Activated CD4-positive, alpha-beta memory T cell treated with anti-CD3 and anti-CD28 coated beads, Interleukin-2, amount 10 ng/mL, durations not matched to agents 7 days and 5 days (primary cell): ENCODE data around the gene FSTL4. TPM values are rescaled to one million over a fixed set of nuclear protein-coding genes. Genes with fewer than 3 reads are reported as not detected.

Experiments
- CTCF ChIA-PET: fragments of 350-600 bp; sonication (Branson Sonifier 250); formaldehyde crosslinking; loops from one replicate; lab custom pipeline; 2021; ENCODE audit warnings: antibody characterized with exemption, inconsistent platforms; lab: Charles Lee
- POLR2A ChIA-PET: fragments of 350-600 bp; sonication (Branson Sonifier 250); formaldehyde crosslinking; loops from one replicate; lab custom pipeline; 2021; ENCODE audit warnings: antibody characterized with exemption; lab: Charles Lee
- DNase-seq: peaks from one replicate; pipeline ENCODE4 v3.0.0-alpha.2; 2020
- H3K27ac Mint-ChIP-seq: one replicate; pipeline ENCODE4 v1.8.0; 2021; ENCODE audit warnings: mild to moderate bottlenecking, mixed read lengths
- H3K27me3 Mint-ChIP-seq: one replicate; pipeline ENCODE4 v1.8.0; 2021; ENCODE audit warnings: mixed read lengths
- H3K36me3 Mint-ChIP-seq: one replicate; pipeline ENCODE4 v1.8.0; 2021; ENCODE audit warnings: low read depth, mixed read lengths
- H3K4me1 Mint-ChIP-seq: one replicate; pipeline ENCODE4 v1.8.0; 2021; ENCODE audit warnings: mixed read lengths
- H3K4me3 Mint-ChIP-seq: one replicate; pipeline ENCODE4 v1.8.0; 2021; ENCODE audit warnings: mild to moderate bottlenecking, mixed read lengths
- H3K9me3 Mint-ChIP-seq: one replicate; pipeline ENCODE4 v1.8.0; 2021; ENCODE audit warnings: mixed read lengths
- total RNA-seq, 2 experiments: library from RNA; stranded (reverse); gene quantifications; one replicate each; pipeline ENCODE4 v1.2.3, GENCODE V29; 2021

Gene FSTL4
- total RNA-seq, 2 experiments from 2014 or later = not detected

DNA sequence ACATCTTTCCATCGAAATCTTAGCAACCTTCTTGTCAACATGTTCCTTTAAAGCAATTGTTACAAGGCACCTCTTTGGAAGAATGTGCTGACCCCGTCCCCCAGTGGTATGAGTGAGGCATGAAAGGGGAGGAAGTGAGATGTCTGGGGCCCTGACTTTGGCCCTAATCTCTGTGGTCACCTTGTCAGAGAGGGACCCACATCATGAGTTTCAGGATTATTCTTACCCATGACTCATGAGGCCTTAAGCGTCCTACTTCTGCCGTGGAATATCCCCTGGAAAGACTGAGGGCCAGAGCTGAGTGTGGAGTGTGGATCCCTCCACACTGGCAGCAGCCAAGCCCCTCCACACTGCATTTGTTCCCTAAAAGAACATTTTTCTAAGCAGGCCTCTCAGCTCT, 81.2 kb downstream of the FSTL4 start:
- no peaks in the 10 kb centered on the region for H3K9me3 Mint-ChIP-seq
- DNase-seq = no peak
- no peaks in the 10 kb centered on the region for H3K36me3 Mint-ChIP-seq
- ChIA-PET POLR2A (no interaction called here), CTCF (no interaction called here)
- peaks cover 7% of the 10 kb centered on the region for H3K27me3 Mint-ChIP-seq
- no peak overlapping the region for H3K27ac Mint-ChIP-seq
- H3K4me3 Mint-ChIP-seq = no peak overlapping the region
- H3K4me1 Mint-ChIP-seq = no peaks in the 10 kb centered on the region

DNA sequence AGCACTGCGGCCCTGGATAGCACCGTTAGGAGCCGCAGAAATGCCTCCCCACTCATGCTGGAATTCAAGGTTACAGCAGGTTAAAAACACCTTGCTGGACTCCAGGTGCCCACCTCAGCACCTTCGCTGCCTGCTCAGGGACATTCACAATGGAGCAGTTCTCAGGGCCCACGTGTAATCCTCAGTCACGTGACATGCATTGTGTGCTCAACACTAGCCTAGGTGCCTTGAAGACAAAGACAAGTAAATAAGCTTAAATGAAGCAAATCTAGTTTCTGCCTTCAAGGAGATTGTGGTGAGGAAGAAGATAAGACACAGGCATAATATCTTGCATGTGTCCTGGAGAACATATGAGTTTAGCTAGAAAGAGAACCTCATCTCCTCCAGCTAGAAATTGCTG, 82.1 kb downstream of the FSTL4 start:
- Mint-ChIP-seq H3K9me3 (no peaks in the 10 kb centered on the region), H3K27ac (no peak overlapping the region), H3K4me3 (no peak overlapping the region), H3K27me3 (peaks cover 6% of the 10 kb centered on the region), H3K36me3 (no peaks in the 10 kb centered on the region), H3K4me1 (no peaks in the 10 kb centered on the region)
- DNase-seq = no peak
- POLR2A ChIA-PET = no interaction called here
- CTCF ChIA-PET = no interaction called here

DNA sequence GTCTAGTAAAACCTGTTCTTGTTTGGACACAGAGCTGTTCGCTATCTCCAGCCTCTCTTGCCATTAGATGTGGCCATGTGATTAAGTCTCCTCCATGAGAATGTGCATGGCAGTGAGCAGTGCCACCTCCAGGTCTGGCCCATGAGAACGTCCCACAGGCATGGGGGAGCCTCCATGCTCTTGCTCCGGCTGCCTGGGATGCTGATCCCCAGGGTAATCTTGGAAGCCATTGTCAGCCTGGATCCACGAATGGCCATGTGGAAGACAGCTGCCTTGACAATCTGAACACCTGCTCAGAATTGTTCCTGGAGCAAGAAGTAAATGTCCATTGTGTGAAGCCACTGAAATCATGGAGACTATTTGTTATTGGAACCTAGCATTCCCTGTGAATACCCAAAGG, 83.5 kb downstream of the FSTL4 start:
- Mint-ChIP-seq H3K9me3 (no peaks in the 10 kb centered on the region), H3K27me3 (peaks cover 3% of the 10 kb centered on the region), H3K27ac (no peak overlapping the region), H3K36me3 (no peaks in the 10 kb centered on the region), H3K4me1 (no peaks in the 10 kb centered on the region), H3K4me3 (no peak overlapping the region)
- DNase-seq = no peak
- ChIA-PET CTCF (no interaction called here), POLR2A (no interaction called here)

DNA sequence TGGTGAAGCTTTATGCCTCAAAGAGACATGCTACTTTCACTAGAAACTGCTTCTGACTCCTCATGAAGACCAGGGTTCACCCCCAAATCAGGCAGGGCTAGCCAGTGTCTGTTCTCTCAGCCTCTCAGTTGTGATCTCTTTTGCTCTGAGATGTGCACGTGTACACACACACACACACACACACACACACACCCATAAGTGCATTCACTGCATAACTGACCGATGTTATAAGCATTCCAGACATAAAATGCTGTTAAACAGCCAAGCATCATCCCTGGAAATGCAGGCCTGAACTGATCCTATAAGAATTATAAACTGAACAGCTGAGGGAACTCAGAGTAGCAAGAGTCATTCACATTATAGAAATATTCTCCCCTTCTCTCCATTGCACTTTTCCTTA, 85.0 kb downstream of the FSTL4 start:
- POLR2A ChIA-PET = no interaction called here
- H3K36me3 Mint-ChIP-seq = no peaks in the 10 kb centered on the region
- no peaks in the 10 kb centered on the region for H3K9me3 Mint-ChIP-seq
- H3K27me3 Mint-ChIP-seq = peaks cover 7% of the 10 kb centered on the region
- no peak overlapping the region for H3K4me3 Mint-ChIP-seq
- CTCF ChIA-PET = no interaction called here
- no peaks in the 10 kb centered on the region for H3K4me1 Mint-ChIP-seq
- no peak overlapping the region for H3K27ac Mint-ChIP-seq
- no peak for DNase-seq

DNA sequence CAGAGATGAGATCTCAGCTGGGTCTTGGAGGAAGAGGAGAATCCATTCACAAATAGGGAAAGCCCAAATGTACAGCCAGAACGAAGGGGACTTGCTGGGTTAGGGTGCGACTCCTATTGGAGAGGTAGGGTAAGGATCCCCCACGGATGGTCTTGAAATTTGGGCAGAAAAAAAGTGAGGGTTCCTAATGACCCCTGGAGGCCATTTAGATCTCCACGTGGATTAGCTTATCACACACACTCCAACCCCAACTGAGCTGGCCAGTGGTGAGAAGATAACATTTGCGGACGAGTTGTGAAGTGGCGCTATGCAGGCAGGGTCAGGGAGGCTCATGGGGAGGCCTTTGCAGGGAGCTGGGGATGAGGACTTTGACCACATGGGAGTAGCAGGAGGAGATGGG, 86.0 kb downstream of the FSTL4 start:
- H3K36me3 Mint-ChIP-seq = no peaks in the 10 kb centered on the region
- ChIA-PET POLR2A (no interaction called here), CTCF (no interaction called here)
- H3K4me1 Mint-ChIP-seq = no peaks in the 10 kb centered on the region
- H3K9me3 Mint-ChIP-seq = no peaks in the 10 kb centered on the region
- DNase-seq = no peak
- H3K27me3 Mint-ChIP-seq = peaks cover 7% of the 10 kb centered on the region
- H3K4me3 Mint-ChIP-seq = no peak overlapping the region
- H3K27ac Mint-ChIP-seq = no peak overlapping the region

DNA sequence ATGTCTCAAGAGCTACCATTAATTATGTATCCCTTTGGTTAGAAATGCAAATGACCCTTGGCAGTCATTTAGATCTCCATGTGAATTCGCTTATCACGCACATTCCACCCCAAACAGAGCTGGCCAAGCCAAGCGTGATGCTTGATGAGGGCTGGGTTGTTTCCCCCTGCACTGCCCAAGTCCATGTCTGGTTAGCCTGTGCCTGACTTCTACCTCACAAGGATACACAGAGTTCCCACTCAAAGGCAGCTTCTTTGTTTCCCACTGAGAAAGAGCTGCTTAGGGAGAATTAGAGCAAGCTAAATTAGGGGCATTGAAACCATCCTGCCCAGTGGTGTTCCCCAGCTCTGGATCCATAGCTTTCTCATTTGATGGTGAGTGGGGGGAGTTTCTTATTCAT, 87.2 kb downstream of the FSTL4 start:
- CTCF ChIA-PET = no interaction called here
- H3K36me3 Mint-ChIP-seq = no peaks in the 10 kb centered on the region
- no peak overlapping the region for H3K4me3 Mint-ChIP-seq
- no peaks in the 10 kb centered on the region for H3K4me1 Mint-ChIP-seq
- DNase-seq = no peak
- no peak overlapping the region for H3K27ac Mint-ChIP-seq
- no peaks in the 10 kb centered on the region for H3K9me3 Mint-ChIP-seq
- peaks cover 7% of the 10 kb centered on the region for H3K27me3 Mint-ChIP-seq
- POLR2A ChIA-PET = no interaction called here

DNA sequence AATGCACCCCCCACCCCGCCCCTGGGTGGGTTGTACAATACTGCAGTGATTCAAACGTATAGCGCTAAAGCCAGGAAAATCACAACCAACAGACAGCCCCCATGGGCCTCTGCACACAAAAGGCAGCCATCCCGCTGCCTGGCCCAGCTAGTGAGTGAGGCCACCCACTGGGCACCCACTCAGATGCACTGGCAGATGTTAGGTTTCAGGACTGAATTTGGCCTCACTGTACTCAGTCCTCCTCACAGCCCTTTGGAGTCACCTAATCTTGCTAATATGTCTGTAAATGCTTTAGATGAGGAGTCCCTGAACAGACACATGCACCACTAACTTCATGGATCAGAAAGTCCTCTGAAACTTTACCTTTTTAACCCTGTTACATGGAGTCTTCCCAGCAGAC, 87.7 kb downstream of the FSTL4 start:
- H3K4me3 Mint-ChIP-seq = no peak overlapping the region
- POLR2A ChIA-PET = no interaction called here

DNA sequence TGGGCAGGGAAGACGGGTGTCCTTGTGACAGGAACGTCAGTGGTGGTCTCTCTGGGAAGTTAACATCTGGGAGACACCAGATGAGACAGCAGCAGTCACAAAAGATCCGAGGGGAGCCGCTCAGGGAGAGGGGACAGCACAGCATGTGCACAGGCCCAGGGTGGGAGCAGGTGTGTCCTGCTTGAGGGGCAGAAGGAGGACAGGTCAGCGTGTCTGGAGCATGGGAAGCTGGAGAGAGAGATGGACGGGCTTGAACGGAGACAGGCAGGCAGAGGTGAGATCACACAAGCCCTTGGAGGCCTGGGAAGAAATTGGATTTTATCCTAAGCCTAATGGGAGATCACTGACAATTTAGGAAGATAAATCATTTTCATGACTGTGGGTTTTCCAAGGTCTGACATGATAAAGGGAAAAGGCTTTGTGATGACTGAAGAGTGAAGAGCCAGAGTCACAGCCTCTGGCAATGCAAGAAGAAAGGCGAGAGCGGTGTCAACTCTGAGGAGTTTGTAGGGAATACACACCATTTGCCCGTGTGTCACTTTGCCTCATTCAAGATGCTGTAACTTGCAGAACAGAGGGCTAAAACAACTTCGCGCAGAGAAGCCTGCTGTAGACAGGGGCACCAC, 88.3 kb downstream of the FSTL4 start:
- H3K4me1 Mint-ChIP-seq = no peaks in the 10 kb centered on the region
- H3K36me3 Mint-ChIP-seq = no peaks in the 10 kb centered on the region
- ChIA-PET POLR2A (no interaction called here), CTCF (no interaction called here)
- no peak for DNase-seq
- no peaks in the 10 kb centered on the region for H3K9me3 Mint-ChIP-seq
- no peak overlapping the region for H3K4me3 Mint-ChIP-seq
- H3K27ac Mint-ChIP-seq = no peak overlapping the region
- H3K27me3 Mint-ChIP-seq = peaks cover 11% of the 10 kb centered on the region

More for the DNA sequence above, 87.7 kb downstream of the FSTL4 start:
- Mint-ChIP-seq H3K27me3 (peaks cover 8% of the 10 kb centered on the region), H3K36me3 (no peaks in the 10 kb centered on the region), H3K9me3 (no peaks in the 10 kb centered on the region), H3K27ac (no peak overlapping the region), H3K4me1 (no peaks in the 10 kb centered on the region)
- DNase-seq = no peak
- CTCF ChIA-PET = no interaction called here

DNA sequence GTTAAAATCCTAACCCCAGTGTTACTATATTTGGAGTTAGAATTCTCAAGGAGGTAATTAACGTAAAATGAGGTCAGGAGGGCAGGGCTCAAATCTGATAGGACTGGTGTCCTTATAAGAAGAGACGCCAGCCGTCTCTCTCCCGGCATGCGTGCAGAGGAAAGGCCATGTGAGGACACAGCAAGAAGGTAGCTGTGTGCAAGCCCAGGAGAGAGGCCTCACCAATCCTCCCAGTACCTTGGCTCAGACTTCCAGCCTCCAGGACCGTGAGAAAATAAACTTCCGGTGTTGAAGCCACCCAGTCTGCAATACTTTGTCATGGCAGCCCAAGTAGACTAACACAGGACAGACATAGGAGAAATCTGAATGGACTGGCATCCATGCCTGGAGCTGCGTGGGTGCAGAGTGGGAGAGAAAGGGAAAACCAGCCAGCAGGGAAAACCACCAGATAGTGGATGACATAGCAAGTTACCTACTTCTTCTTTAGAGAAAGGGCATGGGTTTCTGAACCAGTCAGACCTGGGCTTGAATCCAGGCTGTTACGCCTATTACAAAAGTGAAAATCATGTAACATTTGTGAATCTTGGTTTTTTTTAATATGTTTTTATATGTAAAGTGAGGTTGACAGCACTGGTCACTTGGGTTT, 89.2 kb downstream of the FSTL4 start:
- Mint-ChIP-seq H3K27ac (no peak overlapping the region), H3K36me3 (no peaks in the 10 kb centered on the region), H3K9me3 (no peaks in the 10 kb centered on the region), H3K4me1 (no peaks in the 10 kb centered on the region), H3K4me3 (no peak overlapping the region), H3K27me3 (peaks cover 11% of the 10 kb centered on the region)
- ChIA-PET POLR2A (no interaction called here), CTCF (no interaction called here)
- no peak for DNase-seq

DNA sequence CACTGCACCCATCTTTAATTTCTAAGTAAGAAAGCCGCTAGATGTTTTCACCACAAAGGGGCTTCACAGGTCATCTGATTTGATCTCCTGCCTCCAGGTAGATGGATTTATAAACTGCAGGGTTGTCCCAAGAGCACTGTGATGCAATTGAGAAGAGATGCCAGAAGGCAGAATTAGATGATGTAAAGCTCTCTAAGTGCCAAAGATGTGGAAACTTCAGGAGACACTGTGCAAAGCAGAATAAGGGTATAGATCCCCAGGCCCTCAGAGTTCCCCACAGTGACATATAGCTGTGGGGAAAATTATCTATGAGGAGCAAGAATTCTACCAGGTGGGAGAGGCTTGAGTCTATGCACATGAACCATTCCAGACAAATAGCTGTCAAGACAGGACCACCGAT, 90.5 kb downstream of the FSTL4 start:
- Mint-ChIP-seq H3K9me3 (no peaks in the 10 kb centered on the region), H3K27ac (no peak overlapping the region), H3K4me3 (no peak overlapping the region), H3K36me3 (no peaks in the 10 kb centered on the region), H3K27me3 (peaks cover 16% of the 10 kb centered on the region), H3K4me1 (no peaks in the 10 kb centered on the region)
- POLR2A ChIA-PET = no interaction called here
- CTCF ChIA-PET = no interaction called here
- no peak for DNase-seq

DNA sequence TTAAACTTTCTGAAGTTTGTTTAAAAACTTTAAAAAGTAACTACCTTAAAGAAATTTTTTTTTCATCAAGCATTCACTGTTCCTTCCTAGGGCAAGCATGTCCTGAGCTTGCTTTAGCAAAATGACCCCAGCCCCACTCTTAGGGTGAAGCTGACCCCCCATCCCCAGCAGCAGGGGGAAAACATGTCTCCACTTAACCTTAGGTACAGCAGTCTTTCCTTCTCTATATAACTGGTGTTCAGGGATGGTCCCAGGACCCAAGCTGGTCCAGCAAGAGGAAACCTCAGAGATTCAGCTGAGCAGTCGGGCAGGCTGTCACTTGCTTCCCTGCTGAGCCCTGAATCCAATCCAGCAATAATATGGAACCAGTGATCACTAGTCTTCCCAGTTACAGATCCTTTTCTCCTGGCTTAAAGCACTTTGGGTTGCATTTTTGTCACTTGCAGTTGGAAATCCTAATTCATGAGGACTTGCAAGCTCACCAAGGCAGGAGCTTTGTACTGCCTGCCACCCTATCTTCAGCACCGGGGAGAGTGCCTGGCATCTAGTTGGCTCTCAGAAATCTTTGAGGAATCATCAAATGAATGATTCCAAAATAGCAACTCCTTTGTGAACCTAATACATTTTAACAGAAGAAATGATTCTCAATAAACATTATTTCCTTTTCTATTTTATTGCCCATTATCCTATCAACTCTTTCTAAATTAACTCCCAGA, 91.2 kb downstream of the FSTL4 start:
- POLR2A ChIA-PET = no interaction called here
- Mint-ChIP-seq H3K4me1 (no peaks in the 10 kb centered on the region), H3K4me3 (no peak overlapping the region), H3K9me3 (no peaks in the 10 kb centered on the region), H3K36me3 (no peaks in the 10 kb centered on the region), H3K27ac (no peak overlapping the region), H3K27me3 (peaks cover 20% of the 10 kb centered on the region)
- CTCF ChIA-PET = no interaction called here
- no peak for DNase-seq

DNA sequence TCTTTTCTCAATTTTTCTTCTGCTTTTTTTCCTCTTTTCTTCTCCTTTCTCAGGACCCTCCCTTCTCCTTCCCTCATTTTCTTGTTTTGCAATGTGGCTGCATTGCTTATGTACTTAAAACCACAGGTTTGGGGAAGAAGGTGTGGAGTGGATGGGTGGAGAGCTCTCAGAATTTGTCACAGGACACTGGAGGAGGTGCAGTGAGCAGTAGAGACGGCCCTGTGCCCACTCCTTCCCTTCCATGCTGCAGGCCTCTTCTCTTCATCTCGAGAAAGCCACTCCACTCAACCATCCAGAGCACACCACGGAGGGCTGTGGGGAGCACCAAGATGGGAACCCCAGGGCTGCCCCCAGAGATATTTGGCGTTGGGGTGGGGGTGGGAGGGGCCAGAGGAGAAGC, 92.3 kb downstream of the FSTL4 start:
- DNase-seq = no peak
- no peak overlapping the region for H3K4me3 Mint-ChIP-seq
- H3K4me1 Mint-ChIP-seq = no peaks in the 10 kb centered on the region
- peaks cover 18% of the 10 kb centered on the region for H3K27me3 Mint-ChIP-seq
- H3K27ac Mint-ChIP-seq = no peak overlapping the region
- no peaks in the 10 kb centered on the region for H3K36me3 Mint-ChIP-seq
- ChIA-PET CTCF (no interaction called here), POLR2A (no interaction called here)
- no peaks in the 10 kb centered on the region for H3K9me3 Mint-ChIP-seq

DNA sequence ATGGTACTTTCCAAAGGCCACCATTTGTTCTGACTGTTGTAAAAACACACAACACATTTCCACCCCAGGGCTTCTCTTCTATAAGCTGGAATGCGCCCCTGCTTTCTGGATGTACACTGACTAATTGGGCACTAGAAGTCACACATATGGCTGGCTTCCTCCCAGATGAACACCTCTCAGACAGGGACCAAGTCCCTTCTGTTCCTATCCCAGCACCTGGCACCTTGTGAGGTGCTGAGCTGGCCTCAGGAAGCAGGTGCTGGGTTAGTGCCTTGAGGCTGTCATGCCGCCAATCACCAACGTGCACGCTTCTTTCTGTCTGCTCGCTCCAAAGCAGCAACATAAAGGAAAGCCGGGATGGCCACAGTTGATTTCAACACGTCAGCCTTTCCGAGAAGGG, 93.2 kb downstream of the FSTL4 start:
- Mint-ChIP-seq H3K27ac (no peak overlapping the region), H3K4me1 (no peaks in the 10 kb centered on the region)
- no peak for DNase-seq

DNA sequence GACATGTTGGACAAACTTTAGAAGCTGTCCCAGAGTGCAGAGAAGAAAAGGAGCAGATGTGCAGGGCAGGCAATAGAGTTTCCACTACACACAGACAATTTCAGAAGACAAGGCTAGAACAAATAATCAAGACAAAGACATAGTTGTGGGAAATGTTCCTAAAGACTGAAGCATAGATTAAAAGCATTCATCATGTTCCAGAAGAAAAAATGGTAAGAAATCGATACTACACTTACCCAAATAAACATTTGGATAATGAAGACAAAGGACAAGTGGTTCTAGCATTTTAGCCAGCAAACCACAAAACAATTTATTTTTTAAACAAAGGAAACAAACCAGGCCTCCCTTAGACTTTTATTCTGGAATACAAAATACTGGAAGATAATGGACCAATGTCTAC, 97.9 kb downstream of the FSTL4 start:
- H3K4me3 Mint-ChIP-seq = no peak overlapping the region
- no peaks in the 10 kb centered on the region for H3K36me3 Mint-ChIP-seq
- CTCF ChIA-PET = no interaction called here
- POLR2A ChIA-PET = no interaction called here
- no peaks in the 10 kb centered on the region for H3K4me1 Mint-ChIP-seq
- no peaks in the 10 kb centered on the region for H3K9me3 Mint-ChIP-seq
- peaks cover 15% of the 10 kb centered on the region for H3K27me3 Mint-ChIP-seq
- no peak for DNase-seq
- no peak overlapping the region for H3K27ac Mint-ChIP-seq

More for the DNA sequence above, 93.2 kb downstream of the FSTL4 start:
- H3K4me3 Mint-ChIP-seq = no peak overlapping the region
- ChIA-PET POLR2A (no interaction called here), CTCF (no interaction called here)
- H3K27me3 Mint-ChIP-seq = peaks cover 20% of the 10 kb centered on the region
- no peaks in the 10 kb centered on the region for H3K9me3 Mint-ChIP-seq
- H3K36me3 Mint-ChIP-seq = no peaks in the 10 kb centered on the region
